Medulla oblongata (tissue), 1 donor: ENCODE measurements around the gene SRCAP.

Experiments
- DNase-seq: peaks from one replicate; pipeline ENCODE4 v3.0.0-alpha.2; 2015; ENCODE audit errors: extremely low spot score

SRCAP gene

GRCh38 chr16:30775392-30776188, 76.6 kb downstream of the SRCAP start:
- DNase-seq: peak; percentile 89

GRCh38 chr16:30777591-30778297, 78.8 kb downstream of the SRCAP start:
- DNase-seq: no peak

GRCh38 chr16:30778549-30779244, 79.7 kb downstream of the SRCAP start:
- no peak for DNase-seq

GRCh38 chr16:30779596-30779995, 80.6 kb downstream of the SRCAP start:
- no peak for DNase-seq

- no peak for DNase-seq
Observed at GRCh38 chr16:30780021-30780420, 81.0 kb downstream of the SRCAP start.

GRCh38 chr16:30780549-30780948, 81.6 kb downstream of the SRCAP start:
- DNase-seq: no peak

- DNase-seq: no peak
Observed at GRCh38 chr16:30782486-30783279, 83.7 kb downstream of the SRCAP start.

GRCh38 chr16:30783280-30784109, 84.5 kb downstream of the SRCAP start:
- DNase-seq: no peak

- no peak for DNase-seq
Observed at GRCh38 chr16:30784215-30784614, 85.2 kb downstream of the SRCAP start.

GRCh38 chr16:30785126-30786106, 86.4 kb downstream of the SRCAP start:
- DNase-seq: no peak

- no peak for DNase-seq
Observed at GRCh38 chr16:30786115-30786935, 87.4 kb downstream of the SRCAP start.

- DNase-seq: peak; percentile 87
Observed at GRCh38 chr16:30786936-30787612, 88.1 kb downstream of the SRCAP start, which contains the start of gene ZNF629. Gene ZNF629 (minus strand): TSS chr16:30787205. CDS start chr16:30784482, 2,723 bp downstream.

GRCh38 chr16:30787613-30788378, 88.8 kb downstream of the SRCAP start:
- DNase-seq: peak; percentile 36
